HG02759 (cell line): ENCODE measurements around the gene VAV2.

Experiments used
- ATAC-seq: cut with Tn5 transposase; IDR thresholded peaks from one replicate; pipeline ENCODE4 v1.9.1; 2021; ENCODE audit warnings: mild to moderate bottlenecking, moderate library complexity; ENCODE audit not compliant: unreplicated experiment

The VAV2 gene

GRCh38 chr9:133864011-133864410 lies 128.1 kb downstream of the VAV2 start:
- ATAC-seq, result no peak

- no peak for ATAC-seq
Measured at GRCh38 chr9:133863257-133863592, 128.9 kb downstream of the VAV2 start.

- ATAC-seq, result no peak
Measured at GRCh38 chr9:133862585-133863256, 129.4 kb downstream of the VAV2 start.

- ATAC-seq, result no peak
Measured at GRCh38 chr9:133861692-133862091, 130.4 kb downstream of the VAV2 start.

- ATAC-seq, result no peak
Measured at GRCh38 chr9:133861086-133861485, 131.0 kb downstream of the VAV2 start.

GRCh38 chr9:133858771-133859170 lies 133.4 kb downstream of the VAV2 start:
- no peak for ATAC-seq

- ATAC-seq, result no peak
Measured at GRCh38 chr9:133857639-133858038, 134.5 kb downstream of the VAV2 start.

- ATAC-seq, result no peak
Measured at GRCh38 chr9:133856798-133857197, 135.3 kb downstream of the VAV2 start.

GRCh38 chr9:133855802-133856521 lies 136.2 kb downstream of the VAV2 start:
- ATAC-seq, result no peak

GRCh38 chr9:133855371-133855770 lies 136.8 kb downstream of the VAV2 start:
- no peak for ATAC-seq

- ATAC-seq, result no peak
Measured at GRCh38 chr9:133854765-133855164, 137.4 kb downstream of the VAV2 start.

- no peak for ATAC-seq
Measured at GRCh38 chr9:133854048-133854447, 138.1 kb downstream of the VAV2 start.

GRCh38 chr9:133853331-133853730 lies 138.8 kb downstream of the VAV2 start:
- no peak for ATAC-seq

- ATAC-seq, result no peak
Measured at GRCh38 chr9:133852431-133852830, 139.7 kb downstream of the VAV2 start.

GRCh38 chr9:133851693-133852092 lies 140.4 kb downstream of the VAV2 start:
- no peak for ATAC-seq

- no peak for ATAC-seq
Measured at GRCh38 chr9:133850937-133851336, 141.2 kb downstream of the VAV2 start.

GRCh38 chr9:133850161-133850560 lies 142.0 kb downstream of the VAV2 start:
- no peak for ATAC-seq

- no peak for ATAC-seq
Measured at GRCh38 chr9:133849110-133849670, 142.9 kb downstream of the VAV2 start.

GRCh38 chr9:133848471-133849109 lies 143.5 kb downstream of the VAV2 start:
- no peak for ATAC-seq

- ATAC-seq, result no peak
Measured at GRCh38 chr9:133846483-133847090, 145.5 kb downstream of the VAV2 start.

GRCh38 chr9:133845440-133845839 lies 146.7 kb downstream of the VAV2 start:
- no peak for ATAC-seq
